Activated CD8-positive, alpha-beta T cell treated with anti-CD3 and anti-CD28 coated beads for 36 hours (primary cell): ENCODE data around the gene CACNA1B. TPM values are rescaled to one million over a fixed set of nuclear protein-coding genes. Genes with fewer than 3 reads are reported as not detected.

ENCODE experiments used
- ATAC-seq: fragments of 200-7000 bp; cut with Tn5 transposase; one replicate; pipeline ENCODE4 v1.10.0; 2021; ENCODE audit warnings: mild to moderate bottlenecking, moderate library complexity
- CTCF ChIA-PET: fragments of 350-600 bp; sonication (Branson Sonifier 250); formaldehyde crosslinking; loops from one replicate; lab custom pipeline; 2021; ENCODE audit warnings: antibody characterized with exemption; lab: Charles Lee
- POLR2A ChIA-PET: fragments of 350-600 bp; sonication (Branson Sonifier 250); formaldehyde crosslinking; loops from one replicate; lab custom pipeline; 2021; ENCODE audit warnings: antibody characterized with exemption; lab: Charles Lee
- DNase-seq: peaks from one replicate; pipeline ENCODE4 v3.0.0-alpha.2; 2020
- H3K27ac Mint-ChIP-seq: one replicate; pipeline ENCODE4 v1.8.0; 2021; ENCODE audit warnings: mild to moderate bottlenecking, mixed read lengths
- H3K27me3 Mint-ChIP-seq: one replicate; pipeline ENCODE4 v1.8.0; 2021; ENCODE audit warnings: mixed read lengths
- H3K36me3 Mint-ChIP-seq: one replicate; pipeline ENCODE4 v1.8.0; 2021; ENCODE audit warnings: low read depth, mixed read lengths
- H3K4me1 Mint-ChIP-seq: one replicate; pipeline ENCODE4 v1.8.0; 2021; ENCODE audit warnings: low read depth, mixed read lengths
- H3K4me3 Mint-ChIP-seq: one replicate; pipeline ENCODE4 v1.8.0; 2021; ENCODE audit warnings: mild to moderate bottlenecking, moderate library complexity, mixed read lengths
- H3K9me3 Mint-ChIP-seq: one replicate; pipeline ENCODE4 v1.8.0; 2021; ENCODE audit warnings: mixed read lengths
- intact Hi-C: fragments of 100-400 bp; cut with micrococcal nuclease; formaldehyde crosslinking; loops from one replicate; pipeline ENCODE4 v1.10.0; 2022
- total RNA-seq, 2 experiments: library from RNA; stranded (reverse); gene quantifications; one replicate each; pipeline ENCODE4 v1.2.3, GENCODE V29; 2021
- TF ChIP-seq, protein P1 (sequence below): fragments of 200-600 bp; IDR thresholded peaks from one replicate; pipeline ENCODE4 v1.8.0; 2022; ENCODE audit warnings: antibody characterized with exemption, mild to moderate bottlenecking

CACNA1B gene
- total RNA-seq, 2 experiments from 2014 or later, result not detected

DNA sequence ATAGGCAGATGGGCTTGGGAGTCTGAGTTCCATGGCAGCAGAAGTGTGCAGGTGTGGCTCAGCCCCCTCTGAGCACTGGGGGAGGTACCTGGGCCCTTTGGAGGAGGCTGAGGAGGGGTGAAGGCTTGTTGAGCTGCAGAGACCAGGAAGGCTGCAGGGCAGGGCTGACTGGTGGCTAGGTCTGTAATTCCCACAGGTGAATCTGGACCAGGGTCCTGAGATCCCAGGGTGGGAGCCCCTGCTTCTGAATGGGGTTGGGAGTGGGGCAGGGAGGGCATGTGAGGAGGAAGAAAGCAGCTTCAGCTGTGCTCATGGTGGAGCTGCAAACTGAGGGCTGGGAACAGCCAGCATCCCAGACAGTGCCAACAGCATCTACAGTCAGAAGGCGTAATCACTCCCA, 111.1 kb downstream of the CACNA1B start:
- ChIA-PET POLR2A (no interaction called here), CTCF (interaction anchor here (1.0 to 1.2 kb wide), 2 partner anchors 13 to 316 kb away, joined by 3 read pairs; no protein-coding TSS in a partner anchor)
- Mint-ChIP-seq H3K9me3 (no peaks in the 10 kb centered on the region), H3K27me3 (peaks cover 39% of the 10 kb centered on the region), H3K27ac (no peak overlapping the region), H3K4me3 (no peak overlapping the region), H3K4me1 (no peaks in the 10 kb centered on the region), H3K36me3 (no peaks in the 10 kb centered on the region)
- TF ChIP-seq, protein P1, sequence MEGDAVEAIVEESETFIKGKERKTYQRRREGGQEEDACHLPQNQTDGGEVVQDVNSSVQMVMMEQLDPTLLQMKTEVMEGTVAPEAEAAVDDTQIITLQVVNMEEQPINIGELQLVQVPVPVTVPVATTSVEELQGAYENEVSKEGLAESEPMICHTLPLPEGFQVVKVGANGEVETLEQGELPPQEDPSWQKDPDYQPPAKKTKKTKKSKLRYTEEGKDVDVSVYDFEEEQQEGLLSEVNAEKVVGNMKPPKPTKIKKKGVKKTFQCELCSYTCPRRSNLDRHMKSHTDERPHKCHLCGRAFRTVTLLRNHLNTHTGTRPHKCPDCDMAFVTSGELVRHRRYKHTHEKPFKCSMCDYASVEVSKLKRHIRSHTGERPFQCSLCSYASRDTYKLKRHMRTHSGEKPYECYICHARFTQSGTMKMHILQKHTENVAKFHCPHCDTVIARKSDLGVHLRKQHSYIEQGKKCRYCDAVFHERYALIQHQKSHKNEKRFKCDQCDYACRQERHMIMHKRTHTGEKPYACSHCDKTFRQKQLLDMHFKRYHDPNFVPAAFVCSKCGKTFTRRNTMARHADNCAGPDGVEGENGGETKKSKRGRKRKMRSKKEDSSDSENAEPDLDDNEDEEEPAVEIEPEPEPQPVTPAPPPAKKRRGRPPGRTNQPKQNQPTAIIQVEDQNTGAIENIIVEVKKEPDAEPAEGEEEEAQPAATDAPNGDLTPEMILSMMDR, result no peak
- intact Hi-C loops, result no loop called here
- ATAC-seq (no peak), DNase-seq (no peak)

DNA sequence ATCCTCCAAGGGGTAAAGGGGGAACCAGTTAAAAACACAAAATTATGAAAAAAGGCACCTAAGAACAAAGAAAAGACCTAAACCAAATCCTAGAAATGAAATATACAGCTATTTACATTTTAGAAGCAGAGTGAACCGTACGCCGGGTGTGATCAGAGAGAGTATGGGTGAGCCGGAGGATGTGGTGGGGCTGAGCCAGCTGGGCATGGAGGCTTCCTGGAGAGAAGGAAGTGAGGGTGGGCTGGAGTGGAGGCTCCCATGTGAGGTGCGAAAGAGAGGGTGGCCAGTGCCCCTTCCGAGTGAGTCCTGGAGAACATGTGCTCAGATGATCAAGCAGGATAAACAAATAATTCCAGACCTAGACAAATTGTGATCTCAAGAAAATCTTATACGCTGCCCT, 111.6 kb downstream of the CACNA1B start:
- CTCF ChIA-PET, result interaction anchor here (1.0 kb wide), 2 partner anchors 13 to 316 kb away, joined by 3 read pairs; no protein-coding TSS in a partner anchor
- H3K4me1 Mint-ChIP-seq, result no peaks in the 10 kb centered on the region
- H3K4me3 Mint-ChIP-seq, result no peak overlapping the region
- TF ChIP-seq, protein P1, result no peak
- no peaks in the 10 kb centered on the region for H3K9me3 Mint-ChIP-seq
- no peak overlapping the region for H3K27ac Mint-ChIP-seq
- DNase-seq (no peak), ATAC-seq (no peak)
- H3K36me3 Mint-ChIP-seq, result no peaks in the 10 kb centered on the region
- POLR2A ChIA-PET, result no interaction called here
- intact Hi-C loops, result no loop called here
- H3K27me3 Mint-ChIP-seq, result peaks cover 39% of the 10 kb centered on the region

- H3K36me3 Mint-ChIP-seq, result no peaks in the 10 kb centered on the region
- H3K4me1 Mint-ChIP-seq, result no peaks in the 10 kb centered on the region
- DNase-seq (no peak), ATAC-seq (no peak)
- TF ChIP-seq, protein P1, result no peak
- intact Hi-C loops, result no loop called here
- H3K27ac Mint-ChIP-seq, result no peak overlapping the region
- H3K27me3 Mint-ChIP-seq, result peaks cover 42% of the 10 kb centered on the region
- CTCF ChIA-PET, result interaction anchor here (1.0 kb wide), 1 partner anchor 317 kb away, joined by 3 read pairs; no protein-coding TSS in a partner anchor
- no peak overlapping the region for H3K4me3 Mint-ChIP-seq
- POLR2A ChIA-PET, result no interaction called here
- no peaks in the 10 kb centered on the region for H3K9me3 Mint-ChIP-seq
Measured at GRCh38 chr9:137989999-137990715, 112.6 kb downstream of the CACNA1B start.

- ATAC-seq, result no peak
- H3K27me3 Mint-ChIP-seq, result peaks cover 7% of the 10 kb centered on the region
- intact Hi-C loops, result no loop called here
- TF ChIP-seq, protein P1, result no peak
- H3K27ac Mint-ChIP-seq, result no peak overlapping the region
- H3K4me3 Mint-ChIP-seq, result no peak overlapping the region
- ChIA-PET POLR2A (no interaction called here), CTCF (no interaction called here)
- DNase-seq, result no peak
- H3K36me3 Mint-ChIP-seq, result no peaks in the 10 kb centered on the region
- H3K4me1 Mint-ChIP-seq, result no peaks in the 10 kb centered on the region
- H3K9me3 Mint-ChIP-seq, result no peaks in the 10 kb centered on the region
Measured at GRCh38 chr9:138003485-138004190, 126.1 kb downstream of the CACNA1B start.
